Pancreas (tissue), 10 donors: ENCODE results near the gene MAML3. TPM values are rescaled to one million over a fixed set of nuclear protein-coding genes. Genes with fewer than 3 reads are reported as not detected.

Source experiments
- ATAC-seq, 4 donors: fragments of 200-7000 bp; cut with Tn5 transposase; one replicate each; pipeline versions ENCODE4 v1.8.0 to v1.9.1; 2020; ENCODE audit warnings: mild to moderate bottlenecking in 4 of 4, moderate library complexity in 4 of 4
- DNase-seq, 6 donors: peaks; one replicate each; pipeline ENCODE4 v3.0.0-alpha.2; 2020
- FAIRE-seq: peaks from 2 replicates; lab custom pipeline; 2012; peaks lifted over from hg19 to GRCh38; lab: Jason Lieb, UNC
- H3K27ac ChIP-seq, 4 donors: fragments of 200-600 bp; sonication (generic); 1 replicate in 3 of 4; 2 replicates in 1 of 4; pipeline versions ENCODE4 v1.5.0 to v1.8.0; 2020
- H3K27me3 ChIP-seq, 4 donors: fragments of 200-600 bp; one replicate each; pipeline ENCODE4 v1.8.0; 2021
- H3K36me3 ChIP-seq, 3 donors: fragments of 200-600 bp; sonication (generic) in 1 of 3; one replicate each; pipeline versions ENCODE4 v1.5.0 to v1.8.0; 2020 to 2021
- H3K4me1 ChIP-seq, 3 donors: fragments of 200-600 bp; one replicate each; pipeline ENCODE4 v1.8.0; 2021
- H3K4me3 ChIP-seq, 4 donors: fragments of 200-600 bp; sonication (generic) in 2 of 4; one replicate each; pipeline versions ENCODE4 v1.5.0 to v1.8.0; 2020 to 2021
- H3K9me3 ChIP-seq, 4 donors: fragments of 200-600 bp; one replicate each; pipeline ENCODE4 v1.8.0; 2021
- WGBS, 2 donors: extraction: QIAGEN DNeasy Blood & Tissue Kit; methylation state at CpG; one replicate each; pipeline ENCODE4 v1.1.7; 2013; 5-methylcytosine and 5-hydroxymethylcytosine counted together
- intact Hi-C, 3 donors: fragments of 100-400 bp; cut with DNase I; formaldehyde crosslinking; loops; one replicate each; pipeline versions ENCODE4 v1.11.1 to v1.14.2; 2022
- polyA plus RNA-seq, 2 donors: library from polyadenylated mRNA; stranded (reverse); fragments of 200-250 nt; gene quantifications; one replicate each; pipeline ENCODE4 v1.2.3, GENCODE V29; 2013
- total RNA-seq, 6 donors: library from RNA; stranded (reverse); fragmentation: NEBNext Ultra II Directional in 4 of 6; extraction: Animal tissue kit (Norgen Biotek cat#: 25700) in 4 of 6; gene quantifications; one replicate each; pipeline versions ENCODE4 v1.2.1 to v1.2.4, GENCODE V29; 2021 to 2023
- TF ChIP-seq, protein P1 (sequence below), 4 donors: fragments of 200-600 bp; sonication (generic) in 3 of 4; IDR thresholded peaks; one replicate each; pipeline versions ENCODE4 v1.5.0 to v1.8.0; 2021; ENCODE audit warnings: antibody characterized with exemption in 4 of 4
- donor health status: healthy with polysubstance abuse.
- donor health status: DM: no; HTN: no; CAD: no; lungs with moderate emphysema.
- donor health status: DM: no; HTN: no; CAD: no.
- donor health status: control.
- donor health status: control.
- donor health status: Bipolar disorder and iron deficiency.
- donor health status: DM: yes; HTN: yes; CAD: no.
- donor health status: DM: no; HTN: no; CAD: no.
- donor health status: DM: no; HTN: no; CAD: no.
- donor health status: DM: yes; HTN: yes; CAD: no.

Gene MAML3
- total and polyA plus RNA-seq, 8 donors = 3.8 to 8.9 (median 5.9) TPM

DNA sequence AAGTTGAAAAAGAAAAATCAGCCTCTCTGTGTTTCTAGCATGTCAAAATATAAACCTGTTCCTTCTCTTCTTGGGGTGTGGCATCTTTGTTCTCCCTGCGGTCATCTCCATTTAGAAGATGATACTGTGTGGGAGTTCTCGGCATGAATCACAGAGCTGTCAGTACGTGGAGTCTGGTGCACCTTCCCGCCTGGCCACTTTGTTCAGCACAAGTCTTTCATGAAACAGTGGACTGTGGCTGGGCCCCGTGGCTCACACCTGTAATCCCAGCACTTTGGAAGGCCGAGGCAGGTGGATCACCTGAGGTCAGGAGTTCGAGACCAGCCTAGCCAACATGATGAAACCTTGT, 166.5 kb downstream of the MAML3 start:
- DNase-seq (peak in 1 of 6 donors; percentile 37), ATAC-seq (peak in 1 of 4 donors; percentile 14), FAIRE-seq (no peak)
- no peaks in the 10 kb centered on the region for H3K36me3 ChIP-seq
- no peaks in the 10 kb centered on the region for H3K9me3 ChIP-seq
- intact Hi-C loops = no loop called here
- H3K27me3 ChIP-seq = no peaks in the 10 kb centered on the region
- peaks cover 10 to 19% (median 12%) of the 10 kb centered on the region in 3 donors for H3K4me1 ChIP-seq
- H3K27ac ChIP-seq = no peak overlapping the region
- TF ChIP-seq, protein P1, sequence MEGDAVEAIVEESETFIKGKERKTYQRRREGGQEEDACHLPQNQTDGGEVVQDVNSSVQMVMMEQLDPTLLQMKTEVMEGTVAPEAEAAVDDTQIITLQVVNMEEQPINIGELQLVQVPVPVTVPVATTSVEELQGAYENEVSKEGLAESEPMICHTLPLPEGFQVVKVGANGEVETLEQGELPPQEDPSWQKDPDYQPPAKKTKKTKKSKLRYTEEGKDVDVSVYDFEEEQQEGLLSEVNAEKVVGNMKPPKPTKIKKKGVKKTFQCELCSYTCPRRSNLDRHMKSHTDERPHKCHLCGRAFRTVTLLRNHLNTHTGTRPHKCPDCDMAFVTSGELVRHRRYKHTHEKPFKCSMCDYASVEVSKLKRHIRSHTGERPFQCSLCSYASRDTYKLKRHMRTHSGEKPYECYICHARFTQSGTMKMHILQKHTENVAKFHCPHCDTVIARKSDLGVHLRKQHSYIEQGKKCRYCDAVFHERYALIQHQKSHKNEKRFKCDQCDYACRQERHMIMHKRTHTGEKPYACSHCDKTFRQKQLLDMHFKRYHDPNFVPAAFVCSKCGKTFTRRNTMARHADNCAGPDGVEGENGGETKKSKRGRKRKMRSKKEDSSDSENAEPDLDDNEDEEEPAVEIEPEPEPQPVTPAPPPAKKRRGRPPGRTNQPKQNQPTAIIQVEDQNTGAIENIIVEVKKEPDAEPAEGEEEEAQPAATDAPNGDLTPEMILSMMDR (IDR thresholded peaks at IDR 0.05) = no peak
- 87 to 96% methylated on average over 7 of the region's 7 CpGs for WGBS, 2 donors
- no peak overlapping the region for H3K4me3 ChIP-seq

DNA sequence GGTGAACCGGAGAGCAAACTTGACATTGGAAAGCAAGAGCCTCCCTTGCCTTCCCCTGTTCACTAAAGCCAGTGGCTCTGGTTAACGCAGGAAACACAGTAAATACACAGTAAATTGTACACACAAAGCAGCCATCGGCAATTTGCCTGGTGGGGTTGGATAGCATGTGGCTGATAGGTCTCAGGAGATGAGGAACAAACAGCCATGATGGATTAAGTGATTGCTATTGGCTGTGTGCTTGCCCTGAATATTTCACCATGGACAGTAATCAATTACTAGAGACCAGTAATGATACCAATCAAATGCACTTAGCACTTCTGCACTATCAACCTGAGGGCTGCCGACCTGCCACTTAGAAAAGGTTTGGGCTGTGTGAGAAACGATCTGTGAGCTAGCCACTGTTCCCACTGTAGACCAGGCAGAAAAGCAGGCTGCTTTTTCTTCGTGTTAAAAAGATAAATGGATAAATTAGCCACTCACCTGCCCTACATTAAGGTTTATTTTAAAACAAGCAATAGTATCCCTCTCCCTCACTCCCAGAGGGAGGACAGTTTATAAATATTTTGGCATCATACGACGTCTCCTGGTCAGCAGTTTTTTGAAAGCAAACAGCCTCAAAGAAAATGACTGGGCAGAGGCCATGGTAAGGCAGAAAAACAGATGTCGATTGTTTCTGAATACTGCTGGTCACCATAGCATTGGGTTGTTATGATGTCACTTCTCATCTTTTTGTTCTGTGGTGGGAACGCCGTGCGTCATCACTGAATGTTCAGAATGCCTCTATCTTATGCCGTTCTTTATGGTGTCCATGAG, 167.1 kb downstream of the MAML3 start:
- H3K36me3 ChIP-seq = no peaks in the 10 kb centered on the region
- FAIRE-seq (no peak), ATAC-seq (peak in 3 of 4 donors; percentile 16 to 56 (median 39)), DNase-seq (no peak)
- no peaks in the 10 kb centered on the region for H3K27me3 ChIP-seq
- no peak overlapping the region for H3K27ac ChIP-seq
- no peaks in the 10 kb centered on the region for H3K9me3 ChIP-seq
- intact Hi-C loops = no loop called here
- H3K4me3 ChIP-seq = no peak overlapping the region
- WGBS, 2 donors = 59 to 64% methylated on average over 13 of the region's 13 CpGs
- H3K4me1 ChIP-seq = peaks cover 10 to 19% (median 12%) of the 10 kb centered on the region in 3 donors
- TF ChIP-seq, protein P1 (IDR thresholded peaks at IDR 0.05) = no peak

DNA sequence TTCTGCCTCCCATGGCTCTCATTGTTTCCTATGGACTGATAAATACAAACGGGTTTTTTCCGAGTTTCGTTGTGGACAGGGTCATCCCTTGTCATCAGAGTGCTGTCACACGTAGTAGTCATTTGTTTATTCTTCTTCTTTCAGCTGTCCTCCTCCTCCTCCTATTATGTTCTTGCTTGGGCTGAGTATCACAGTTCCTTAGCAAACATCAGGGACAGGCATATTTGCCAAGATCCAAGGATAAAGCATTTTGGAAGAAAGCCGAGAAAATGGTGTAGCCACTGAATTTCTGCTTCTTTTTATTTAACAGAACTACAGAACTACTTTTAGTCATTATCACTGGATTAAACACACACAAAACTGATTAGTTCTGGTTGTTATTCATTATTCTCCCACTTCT, 167.9 kb downstream of the MAML3 start:
- ATAC-seq = peak in 2 of 4 donors; percentile 36 to 46
- intact Hi-C loops = no loop called here

DNA sequence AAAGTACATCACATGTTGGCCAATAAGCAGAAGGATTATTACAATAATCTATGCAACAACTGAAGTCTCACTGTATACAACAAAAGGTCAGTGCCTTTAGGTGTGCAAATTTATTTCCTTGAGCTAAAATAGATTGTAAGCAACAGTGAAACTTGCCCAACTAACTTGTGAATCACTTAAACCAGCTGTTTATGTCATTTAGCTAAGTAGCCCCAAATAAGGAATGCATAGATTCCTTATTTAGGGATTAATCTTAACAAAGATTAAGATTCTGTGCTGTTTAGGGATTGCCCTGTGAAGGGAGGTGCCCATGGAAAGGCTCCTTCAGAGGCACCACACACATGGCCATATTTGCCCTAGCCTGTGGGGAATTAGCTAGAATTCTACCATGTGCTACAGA, 168.6 kb downstream of the MAML3 start:
- no peak for DNase-seq
- H3K27ac ChIP-seq = no peak overlapping the region
- TF ChIP-seq, protein P1 (IDR thresholded peaks at IDR 0.05) = no peak
- H3K4me3 ChIP-seq = no peak overlapping the region
- H3K27me3 ChIP-seq = no peaks in the 10 kb centered on the region
- intact Hi-C loops = no loop called here
- H3K4me1 ChIP-seq = peaks cover 10 to 19% (median 12%) of the 10 kb centered on the region in 3 donors
- no peak for FAIRE-seq
- no peaks in the 10 kb centered on the region for H3K36me3 ChIP-seq
- no peaks in the 10 kb centered on the region for H3K9me3 ChIP-seq
- no peak for ATAC-seq

More for the DNA sequence above, 167.9 kb downstream of the MAML3 start:
- peaks cover 10 to 19% (median 12%) of the 10 kb centered on the region in 3 donors for H3K4me1 ChIP-seq
- no peak for DNase-seq
- no peak overlapping the region for H3K4me3 ChIP-seq
- H3K9me3 ChIP-seq = no peaks in the 10 kb centered on the region
- no peak overlapping the region for H3K27ac ChIP-seq
- no peak for FAIRE-seq
- H3K36me3 ChIP-seq = no peaks in the 10 kb centered on the region
- H3K27me3 ChIP-seq = no peaks in the 10 kb centered on the region
- TF ChIP-seq, protein P1 (IDR thresholded peaks at IDR 0.05) = no peak
- WGBS, 2 donors = 40 to 46% methylated on average over 5 of the region's 5 CpGs

DNA sequence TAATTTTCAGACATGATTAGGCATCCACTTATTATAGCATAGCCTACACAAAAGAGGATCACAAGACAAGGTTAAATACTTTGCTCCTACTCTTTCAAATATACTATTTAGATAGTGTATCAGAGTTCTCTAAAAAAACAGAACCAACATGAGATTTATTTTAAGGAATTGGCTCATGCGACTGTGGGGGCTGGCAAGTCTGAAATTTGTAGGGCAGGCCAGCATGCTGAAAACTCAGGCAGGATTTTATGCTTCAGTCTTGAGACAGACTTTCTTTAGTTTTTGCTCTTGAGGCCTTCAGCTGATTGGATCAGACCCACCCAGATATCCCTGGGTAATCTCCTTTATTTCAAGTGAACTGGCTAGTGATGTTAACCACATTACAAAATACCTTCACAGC, 169.5 kb downstream of the MAML3 start:
- ATAC-seq (no peak), FAIRE-seq (no peak), DNase-seq (no peak)
- Histone ChIP-seq H3K27me3 (no peaks in the 10 kb centered on the region), H3K9me3 (no peaks in the 10 kb centered on the region), H3K4me1 (peaks cover 10 to 19% (median 12%) of the 10 kb centered on the region in 3 donors), H3K27ac (no peak overlapping the region), H3K4me3 (no peak overlapping the region), H3K36me3 (no peaks in the 10 kb centered on the region)
- 68 to 69% methylated on average over 1 of the region's 1 CpG for WGBS, 2 donors
- TF ChIP-seq, protein P1 (IDR thresholded peaks at IDR 0.05) = no peak
- intact Hi-C loops = no loop called here
